RWPE1 (cell line): ENCODE measurements around the gene ANKIB1.

Source experiments
- CTCF ChIA-PET: fragments of 350-600 bp; sonication (Branson Sonifier 250); formaldehyde crosslinking; extraction: SDS; loops from one replicate; lab custom pipeline; 2021; lab: Yijun Ruan, JAX
- POLR2A ChIA-PET: fragments of 400-600 bp; formaldehyde crosslinking; extraction: SDS; loops from one replicate; lab custom pipeline; 2020; ENCODE audit warnings: antibody characterized with exemption; ENCODE audit not compliant: low non-redundant PET; lab: Yijun Ruan, JAX
- DNase-seq: peaks from one replicate; pipeline ENCODE4 v3.0.0; 2012; ENCODE audit warnings: low spot score
- H3K27ac ChIP-seq: fragments of 450-650 bp; 2 replicates; pipeline ENCODE4 v1.5.1; 2017
- TF ChIP-seq, protein P1 (sequence below): fragments of 450-650 bp; conservative IDR thresholded peaks from 2 replicates; pipeline ENCODE4 v1.5.1; 2017; ENCODE audit warnings: low read depth, mild to moderate bottlenecking

Gene ANKIB1

DNA sequence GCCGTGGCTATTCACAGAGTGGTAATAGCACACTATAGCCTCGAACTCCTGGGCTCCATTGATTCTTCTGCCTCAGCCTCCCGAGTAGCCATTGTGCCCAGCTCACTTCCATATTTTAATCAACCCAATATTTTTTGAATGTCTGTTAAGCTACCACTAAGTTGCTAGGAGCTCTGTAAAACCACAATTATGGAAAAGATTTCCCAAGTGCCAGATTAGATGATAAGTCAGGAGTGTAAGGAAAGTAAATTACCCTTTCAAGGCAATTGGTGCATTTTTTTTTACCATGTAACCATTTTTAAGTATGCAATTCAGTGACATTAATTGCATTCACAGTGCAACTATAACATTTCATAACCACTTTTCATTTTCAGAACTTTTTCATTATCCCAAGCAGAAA lies 114.0 kb downstream of the ANKIB1 start:
- H3K27ac ChIP-seq: no peak overlapping the region
- DNase-seq: no peak
- ChIA-PET POLR2A (no interaction called here), CTCF (no interaction called here)
- TF ChIP-seq, protein P1, sequence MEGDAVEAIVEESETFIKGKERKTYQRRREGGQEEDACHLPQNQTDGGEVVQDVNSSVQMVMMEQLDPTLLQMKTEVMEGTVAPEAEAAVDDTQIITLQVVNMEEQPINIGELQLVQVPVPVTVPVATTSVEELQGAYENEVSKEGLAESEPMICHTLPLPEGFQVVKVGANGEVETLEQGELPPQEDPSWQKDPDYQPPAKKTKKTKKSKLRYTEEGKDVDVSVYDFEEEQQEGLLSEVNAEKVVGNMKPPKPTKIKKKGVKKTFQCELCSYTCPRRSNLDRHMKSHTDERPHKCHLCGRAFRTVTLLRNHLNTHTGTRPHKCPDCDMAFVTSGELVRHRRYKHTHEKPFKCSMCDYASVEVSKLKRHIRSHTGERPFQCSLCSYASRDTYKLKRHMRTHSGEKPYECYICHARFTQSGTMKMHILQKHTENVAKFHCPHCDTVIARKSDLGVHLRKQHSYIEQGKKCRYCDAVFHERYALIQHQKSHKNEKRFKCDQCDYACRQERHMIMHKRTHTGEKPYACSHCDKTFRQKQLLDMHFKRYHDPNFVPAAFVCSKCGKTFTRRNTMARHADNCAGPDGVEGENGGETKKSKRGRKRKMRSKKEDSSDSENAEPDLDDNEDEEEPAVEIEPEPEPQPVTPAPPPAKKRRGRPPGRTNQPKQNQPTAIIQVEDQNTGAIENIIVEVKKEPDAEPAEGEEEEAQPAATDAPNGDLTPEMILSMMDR: no peak

DNA sequence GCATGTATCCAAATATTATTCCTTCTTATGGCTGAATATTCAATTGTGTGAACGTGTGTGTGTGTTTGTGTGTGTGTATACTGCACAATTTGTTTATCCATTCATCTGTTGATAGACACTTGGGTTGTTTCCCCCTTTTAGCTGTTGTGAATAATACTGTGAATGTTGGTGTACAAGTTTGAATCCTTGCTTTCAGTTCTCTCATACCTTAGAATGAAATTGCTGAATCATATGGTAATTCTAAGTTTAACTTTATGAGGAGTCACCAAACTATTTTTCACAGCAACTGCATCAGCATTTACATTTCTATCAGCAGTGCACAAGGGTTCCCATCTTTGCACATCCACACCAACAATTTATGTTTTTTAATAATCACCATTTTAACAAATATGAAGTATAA lies 114.6 kb downstream of the ANKIB1 start:
- POLR2A ChIA-PET: no interaction called here
- DNase-seq: no peak
- CTCF ChIA-PET: no interaction called here
- TF ChIP-seq, protein P1: no peak
- no peak overlapping the region for H3K27ac ChIP-seq

DNA sequence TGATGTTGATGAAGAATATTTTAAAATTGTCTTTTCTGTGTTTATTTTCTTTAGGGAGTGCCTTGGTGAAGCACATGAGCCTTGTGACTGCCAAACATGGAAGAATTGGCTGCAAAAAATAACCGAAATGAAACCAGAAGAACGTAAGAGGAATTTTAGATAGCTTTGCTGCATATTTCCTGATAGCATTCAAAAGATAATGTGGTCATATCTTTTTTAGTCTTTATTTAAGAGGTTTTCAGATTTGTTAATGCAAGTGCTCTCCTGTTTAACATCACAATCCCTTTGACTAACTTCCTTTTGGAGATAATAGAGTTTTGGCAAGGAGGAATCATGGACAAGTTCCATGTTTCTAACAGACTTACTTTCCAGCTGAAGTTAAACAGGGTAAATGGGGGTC lies 116.4 kb downstream of the ANKIB1 start:
- no peak for DNase-seq
- ChIA-PET CTCF (no interaction called here), POLR2A (no interaction called here)
- H3K27ac ChIP-seq: no peak overlapping the region
- TF ChIP-seq, protein P1: no peak

- no peak for DNase-seq
- TF ChIP-seq, protein P1: no peak
- ChIA-PET POLR2A (no interaction called here), CTCF (no interaction called here)
- no peak overlapping the region for H3K27ac ChIP-seq
Measured at GRCh38 chr7:92366730-92367129, 121.0 kb downstream of the ANKIB1 start.

DNA sequence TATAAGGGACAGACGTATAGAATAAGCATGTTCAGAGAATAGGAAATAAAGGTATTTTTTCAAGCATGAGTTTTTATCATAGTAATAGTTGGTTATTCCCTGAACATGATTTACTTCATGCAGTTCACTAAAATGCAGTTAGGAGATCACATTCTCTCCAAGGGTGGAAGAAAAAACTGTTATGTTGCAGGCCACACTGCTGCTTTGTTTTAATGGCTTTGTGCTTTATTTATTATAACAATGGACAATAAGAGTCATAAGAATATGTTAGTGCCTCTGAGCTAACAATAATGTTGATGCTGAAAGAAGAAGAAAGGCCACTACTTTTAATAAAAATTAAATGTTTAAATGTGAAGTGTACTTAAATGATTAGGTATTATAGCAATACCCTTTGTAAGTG lies 123.0 kb downstream of the ANKIB1 start:
- ChIA-PET CTCF (no interaction called here), POLR2A (no interaction called here)
- H3K27ac ChIP-seq: no peak overlapping the region
- DNase-seq: no peak
- TF ChIP-seq, protein P1: no peak

- ChIA-PET CTCF (no interaction called here), POLR2A (no interaction called here)
- no peak overlapping the region for H3K27ac ChIP-seq
- TF ChIP-seq, protein P1: no peak
- no peak for DNase-seq
Measured at GRCh38 chr7:92375013-92375412, 129.2 kb downstream of the ANKIB1 start.

GRCh38 chr7:92391071-92391470 lies 145.3 kb downstream of the ANKIB1 start:
- POLR2A ChIA-PET: no interaction called here
- CTCF ChIA-PET: no interaction called here
- DNase-seq: no peak

More at GRCh38 chr7:92391071-92391470, 145.3 kb downstream of the ANKIB1 start:
- no peak overlapping the region for H3K27ac ChIP-seq
- TF ChIP-seq, protein P1: no peak
